Gastrocnemius medialis (tissue), 4 donors: Measurements from ENCODE around the gene CASP3.

ENCODE experiments used
- POLR2A ChIP-seq, 2 donors: fragments of 450-650 bp; IDR thresholded peaks; one replicate each; pipeline ENCODE4 v1.6.1; 2017; ENCODE audit warnings: antibody characterized with exemption in 2 of 2, mild to moderate bottlenecking in 2 of 2, moderate library complexity in 2 of 2
- TF ChIP-seq, protein P1 (sequence below), 5 experiments: fragments of 450-650 bp in 3 of 5; fragments of 200-600 bp in 2 of 5; sonication (generic) in 2 of 5; IDR thresholded peaks in 4 of 5; conservative IDR thresholded peaks in 1 of 5; 1 replicate in 4 of 5; 2 replicates in 1 of 5; pipeline ENCODE4 v1.5.1; 2016 to 2019; ENCODE audit warnings: antibody characterized with exemption in 5 of 5, mild to moderate bottlenecking in 3 of 5, moderate library complexity in 3 of 5

DNA sequence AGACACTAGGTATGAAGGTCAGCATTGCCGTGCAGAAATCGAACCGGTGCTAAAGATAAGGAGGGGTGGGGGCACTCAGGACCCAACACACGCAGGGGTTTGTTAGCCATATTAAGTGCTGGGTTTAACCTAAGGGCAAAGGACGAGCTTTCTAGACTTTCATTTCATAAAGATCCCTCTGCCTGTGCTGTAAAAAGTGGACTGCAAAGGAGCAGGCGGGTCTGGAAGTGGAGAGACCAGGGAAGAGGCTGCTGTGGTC is 1.3 kb downstream of the CASP3 start:
- TF ChIP-seq, protein P1, sequence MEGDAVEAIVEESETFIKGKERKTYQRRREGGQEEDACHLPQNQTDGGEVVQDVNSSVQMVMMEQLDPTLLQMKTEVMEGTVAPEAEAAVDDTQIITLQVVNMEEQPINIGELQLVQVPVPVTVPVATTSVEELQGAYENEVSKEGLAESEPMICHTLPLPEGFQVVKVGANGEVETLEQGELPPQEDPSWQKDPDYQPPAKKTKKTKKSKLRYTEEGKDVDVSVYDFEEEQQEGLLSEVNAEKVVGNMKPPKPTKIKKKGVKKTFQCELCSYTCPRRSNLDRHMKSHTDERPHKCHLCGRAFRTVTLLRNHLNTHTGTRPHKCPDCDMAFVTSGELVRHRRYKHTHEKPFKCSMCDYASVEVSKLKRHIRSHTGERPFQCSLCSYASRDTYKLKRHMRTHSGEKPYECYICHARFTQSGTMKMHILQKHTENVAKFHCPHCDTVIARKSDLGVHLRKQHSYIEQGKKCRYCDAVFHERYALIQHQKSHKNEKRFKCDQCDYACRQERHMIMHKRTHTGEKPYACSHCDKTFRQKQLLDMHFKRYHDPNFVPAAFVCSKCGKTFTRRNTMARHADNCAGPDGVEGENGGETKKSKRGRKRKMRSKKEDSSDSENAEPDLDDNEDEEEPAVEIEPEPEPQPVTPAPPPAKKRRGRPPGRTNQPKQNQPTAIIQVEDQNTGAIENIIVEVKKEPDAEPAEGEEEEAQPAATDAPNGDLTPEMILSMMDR (IDR thresholded peaks at IDR 0.05 in 4 of 5, conservative IDR thresholded peaks at IDR 0.05 in 1 of 5) = no peak
- no peak for TF ChIP-seq POLR2A (IDR thresholded peaks at IDR 0.05)
